SH-SY5Y (cell line): Measurements from ENCODE around the gene GNG13.

Experiments
- GATA2 ChIP-seq: IDR thresholded peaks from 2 replicates; pipeline ENCODE4 v1.6.1; 2011; ENCODE audit warnings: mild to moderate bottlenecking, low read depth, low read length
- GATA3 ChIP-seq: IDR thresholded peaks from 2 replicates; pipeline ENCODE4 v1.6.1; 2011; ENCODE audit warnings: low read depth, mild to moderate bottlenecking, low read length, moderate library complexity

The GNG13 gene

GRCh38 chr16:785563-786535 is 14.7 kb downstream of the GNG13 start:
- TF ChIP-seq GATA2, result no peak
- no peak for TF ChIP-seq GATA3

DNA sequence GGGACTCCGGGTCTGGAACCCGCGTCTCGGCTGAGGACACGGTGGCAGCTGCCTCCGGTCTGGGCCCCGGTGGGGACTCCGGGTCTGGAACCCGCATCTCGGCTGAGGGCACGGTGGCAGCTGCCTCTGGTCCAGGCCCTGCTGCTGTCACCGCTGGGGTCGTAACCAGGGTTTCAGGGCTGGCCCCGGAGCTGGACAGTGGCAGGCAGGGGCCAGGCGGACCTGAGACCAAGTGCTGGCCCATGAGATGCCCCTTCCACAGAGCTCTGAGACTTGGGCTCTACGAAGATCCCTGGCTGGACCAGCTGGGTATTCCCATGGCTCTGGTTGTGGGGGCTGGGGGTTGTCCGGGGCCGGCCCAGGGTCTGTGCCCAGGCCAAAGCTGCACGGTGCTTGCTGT is 16.1 kb downstream of the GNG13 start:
- TF ChIP-seq GATA3 (no peak), GATA2 (no peak)

DNA sequence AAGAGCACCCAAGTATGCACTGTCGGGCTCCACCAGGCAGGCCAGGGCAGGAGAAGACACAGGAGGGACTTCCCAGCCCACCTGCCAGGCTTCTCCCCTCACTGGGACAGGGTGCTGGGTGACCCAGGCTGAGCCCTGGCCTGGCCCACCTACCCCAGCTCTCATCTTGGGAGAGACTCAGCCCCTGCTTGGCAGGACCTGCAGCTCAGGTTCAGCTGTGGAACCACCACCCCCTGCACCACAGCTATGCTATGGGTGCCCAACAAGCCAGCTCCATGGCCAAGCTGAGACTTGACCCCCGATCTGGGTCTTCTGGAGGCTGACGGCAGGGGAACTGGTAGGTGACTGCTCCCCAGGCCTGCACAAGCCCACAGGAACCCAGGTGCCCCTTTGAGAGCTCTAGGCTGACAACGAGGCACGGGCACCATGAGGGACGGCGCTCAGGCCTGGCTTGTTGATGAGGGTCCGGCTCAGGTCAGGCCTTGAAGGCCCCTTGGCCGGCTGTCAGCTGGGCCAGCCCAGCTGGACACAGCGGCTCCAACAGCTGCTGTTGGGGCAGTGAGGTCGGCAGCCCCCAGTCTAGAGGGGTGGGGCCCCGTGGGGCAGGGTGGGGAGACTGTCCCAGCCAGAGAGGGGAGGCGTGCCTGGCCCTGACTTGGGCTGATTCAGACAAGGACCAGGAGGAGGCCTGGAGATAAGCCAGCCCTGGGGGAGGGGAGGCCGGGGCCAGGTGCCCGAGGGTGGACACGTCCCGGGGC is 17.0 kb downstream of the GNG13 start:
- TF ChIP-seq GATA3 (no peak), GATA2 (no peak)

DNA sequence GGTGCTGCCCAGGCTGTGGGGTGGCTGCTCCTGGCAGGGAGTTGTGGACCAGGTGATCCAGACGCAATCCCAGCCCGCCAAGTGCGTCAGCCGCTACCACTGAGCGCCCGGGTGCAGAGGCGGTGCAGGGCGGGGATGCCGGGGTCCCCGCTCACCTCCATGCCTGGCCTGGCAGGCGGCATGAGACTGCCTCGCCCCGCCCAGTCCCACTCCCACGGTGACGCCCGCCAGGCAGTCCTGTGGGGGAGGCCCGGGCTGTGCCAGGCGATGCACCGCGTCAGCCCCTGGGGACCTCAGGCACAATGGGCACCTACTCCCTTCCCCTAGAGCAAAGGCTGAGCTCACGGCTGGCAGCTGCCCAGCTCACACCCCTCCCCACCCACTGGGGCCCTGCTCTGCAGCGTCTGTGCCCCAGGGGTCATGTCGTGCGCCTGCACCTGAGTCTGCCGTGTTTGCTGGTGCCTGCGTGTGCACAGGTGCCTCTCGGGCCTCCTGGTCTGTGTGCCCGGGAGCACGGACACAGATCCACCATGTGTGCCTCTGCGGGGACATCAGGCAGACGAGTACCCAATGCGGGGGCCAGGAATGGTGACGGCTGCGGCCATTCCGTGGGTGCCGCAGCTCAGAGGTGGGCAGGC is 17.6 kb downstream of the GNG13 start:
- TF ChIP-seq GATA3, result no peak
- TF ChIP-seq GATA2, result no peak

DNA sequence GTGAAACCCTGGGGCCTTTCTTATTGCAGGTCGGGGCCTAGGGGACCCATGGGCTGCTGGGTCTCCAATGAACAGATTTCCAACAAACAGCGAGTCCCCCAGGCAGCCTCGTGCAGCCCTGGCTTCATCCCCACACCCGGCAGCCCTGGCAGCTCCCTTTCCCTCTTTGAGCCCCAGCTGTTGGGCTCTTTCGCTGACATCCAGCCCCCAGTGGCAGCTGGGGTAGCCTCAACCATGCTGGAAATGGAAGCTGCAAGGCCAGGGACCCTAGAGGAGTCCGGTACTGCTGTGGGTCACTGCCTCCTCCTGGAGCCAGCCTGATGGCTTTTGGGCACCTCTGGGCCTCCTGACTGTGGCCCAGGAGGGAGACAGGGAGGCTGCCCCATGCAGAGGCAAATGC is 18.3 kb downstream of the GNG13 start:
- TF ChIP-seq GATA3 (no peak), GATA2 (no peak)

- no peak for TF ChIP-seq GATA3
- no peak for TF ChIP-seq GATA2
These were observed 19.1 kb downstream of the GNG13 start for GRCh38 chr16:781346-782010.

- TF ChIP-seq GATA2 (no peak), GATA3 (no peak)
These were observed 20.2 kb downstream of the GNG13 start for GRCh38 chr16:780296-780695.

- TF ChIP-seq GATA3 (no peak), GATA2 (no peak)
These were observed 21.0 kb downstream of the GNG13 start for GRCh38 chr16:779561-779960.

- TF ChIP-seq GATA2 (no peak), GATA3 (no peak)
These were observed 21.5 kb downstream of the GNG13 start for GRCh38 chr16:778909-779527.

- TF ChIP-seq GATA2 (no peak), GATA3 (no peak)
These were observed 22.1 kb downstream of the GNG13 start for GRCh38 chr16:778447-778846.

DNA sequence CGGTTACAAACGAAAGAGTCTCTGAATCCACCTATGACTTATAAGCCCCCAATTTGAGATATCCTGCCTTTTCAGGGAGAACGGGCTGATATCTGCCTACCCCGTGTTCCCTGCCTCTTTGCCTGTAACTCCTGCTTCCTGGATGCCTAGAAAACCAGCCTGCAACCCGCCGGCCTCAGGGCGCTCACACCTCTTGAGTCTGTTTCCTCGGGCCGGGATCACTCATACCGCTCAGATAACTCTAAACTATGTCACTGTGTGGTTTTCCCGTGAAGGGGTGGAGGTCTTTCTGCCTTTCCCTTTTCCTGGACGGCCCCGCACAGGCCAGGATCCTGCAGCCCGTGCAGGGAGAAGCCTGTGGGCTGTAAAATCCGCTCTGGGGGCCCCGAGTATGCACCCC is 22.7 kb downstream of the GNG13 start:
- TF ChIP-seq GATA3, result no peak
- TF ChIP-seq GATA2, result no peak

- TF ChIP-seq GATA2 (no peak), GATA3 (no peak)
These were observed 23.7 kb downstream of the GNG13 start for GRCh38 chr16:776824-777223.

DNA sequence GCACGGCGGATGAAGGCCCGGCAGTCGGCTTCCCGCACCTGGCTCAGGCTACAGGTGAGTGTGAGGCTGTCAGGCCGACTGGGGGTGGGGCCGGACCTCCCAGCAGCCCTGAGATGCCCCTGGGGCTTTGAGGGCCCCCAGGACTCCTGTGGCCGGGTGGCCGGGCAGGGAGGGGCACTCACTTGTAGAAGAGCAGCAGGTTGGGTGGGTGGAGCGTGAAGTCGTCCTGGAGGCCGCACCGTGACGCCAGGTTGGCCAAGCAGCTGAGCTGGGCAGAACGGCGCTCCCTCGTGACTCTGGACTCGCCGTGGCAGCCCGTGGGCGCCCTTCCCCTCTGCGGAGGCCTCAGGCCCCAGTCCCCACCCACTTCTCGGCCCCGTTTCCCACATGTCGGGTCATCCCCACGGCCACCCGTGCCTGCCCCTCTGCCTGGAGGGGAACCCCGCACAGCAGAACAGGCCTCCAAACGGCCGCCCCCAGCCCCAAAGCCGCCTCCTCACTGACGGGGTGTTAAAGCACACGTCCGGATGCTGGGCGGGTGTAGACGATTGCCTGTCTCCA is 25.2 kb downstream of the GNG13 start:
- TF ChIP-seq GATA2 (no peak), GATA3 (no peak)
